PC-9 (cell line): ENCODE measurements around the gene CADM1.

Experiments used
- EZH2 ChIP-seq: fragments of 200-600 bp; sonication (generic); IDR thresholded peaks from 2 replicates; pipeline ENCODE4 v1.8.0; 2017; ENCODE audit warnings: antibody characterized with exemption, low read depth
- TF ChIP-seq, protein P1 (sequence below): fragments of 200-600 bp; sonication (generic); conservative IDR thresholded peaks from 2 replicates; pipeline ENCODE4 v1.6.1; 2017; ENCODE audit warnings: mixed run types, antibody characterized with exemption, mild to moderate bottlenecking, moderate library complexity

DNA sequence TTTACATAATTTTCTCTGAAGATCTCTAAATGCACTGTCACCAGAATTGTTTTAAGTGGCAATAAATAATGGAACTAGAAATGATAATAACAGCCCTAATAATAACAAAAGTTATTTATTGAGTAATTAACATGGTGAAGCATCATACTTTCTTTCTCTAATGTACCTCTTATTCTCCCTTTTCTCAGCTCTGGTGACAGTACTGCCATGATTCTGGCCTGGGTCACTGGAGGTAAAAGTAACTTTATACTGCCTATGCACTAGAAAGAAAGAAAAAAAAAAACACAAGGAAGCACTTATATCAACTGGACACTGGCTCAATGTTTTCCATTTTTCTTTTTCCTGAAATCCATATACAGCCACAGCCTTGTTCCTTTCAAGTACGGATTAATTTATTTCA lies 43.7 kb downstream of the CADM1 start:
- TF ChIP-seq EZH2, result no peak
- TF ChIP-seq, protein P1, sequence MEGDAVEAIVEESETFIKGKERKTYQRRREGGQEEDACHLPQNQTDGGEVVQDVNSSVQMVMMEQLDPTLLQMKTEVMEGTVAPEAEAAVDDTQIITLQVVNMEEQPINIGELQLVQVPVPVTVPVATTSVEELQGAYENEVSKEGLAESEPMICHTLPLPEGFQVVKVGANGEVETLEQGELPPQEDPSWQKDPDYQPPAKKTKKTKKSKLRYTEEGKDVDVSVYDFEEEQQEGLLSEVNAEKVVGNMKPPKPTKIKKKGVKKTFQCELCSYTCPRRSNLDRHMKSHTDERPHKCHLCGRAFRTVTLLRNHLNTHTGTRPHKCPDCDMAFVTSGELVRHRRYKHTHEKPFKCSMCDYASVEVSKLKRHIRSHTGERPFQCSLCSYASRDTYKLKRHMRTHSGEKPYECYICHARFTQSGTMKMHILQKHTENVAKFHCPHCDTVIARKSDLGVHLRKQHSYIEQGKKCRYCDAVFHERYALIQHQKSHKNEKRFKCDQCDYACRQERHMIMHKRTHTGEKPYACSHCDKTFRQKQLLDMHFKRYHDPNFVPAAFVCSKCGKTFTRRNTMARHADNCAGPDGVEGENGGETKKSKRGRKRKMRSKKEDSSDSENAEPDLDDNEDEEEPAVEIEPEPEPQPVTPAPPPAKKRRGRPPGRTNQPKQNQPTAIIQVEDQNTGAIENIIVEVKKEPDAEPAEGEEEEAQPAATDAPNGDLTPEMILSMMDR, result no peak
